GM12864 (cell line): ENCODE measurements around the gene CLEC4A.
"Not testable (repeated sequence)": the region's sequence is repeated elsewhere in the genome, so short reads cannot be mapped to it uniquely, and the experiment has no call there.

Source experiments
- DNase-seq: peaks from one replicate; pipeline ENCODE4 v3.0.0-alpha.2; 2011; ENCODE audit warnings: low read depth
- H3K4me3 ChIP-seq: 2 replicates; pipeline ENCODE4 v1.5.1; 2011; ENCODE audit warnings: mild to moderate bottlenecking, low read depth, low read length, control low read depth
- TF ChIP-seq, protein P1 (sequence below): IDR thresholded peaks from 2 replicates; pipeline ENCODE4 v1.5.1; 2011; ENCODE audit warnings: low read depth, mild to moderate bottlenecking, moderate library complexity, low read length, control low read depth, inconsistent platforms; ENCODE audit errors: missing control alignments

CLEC4A gene

DNA sequence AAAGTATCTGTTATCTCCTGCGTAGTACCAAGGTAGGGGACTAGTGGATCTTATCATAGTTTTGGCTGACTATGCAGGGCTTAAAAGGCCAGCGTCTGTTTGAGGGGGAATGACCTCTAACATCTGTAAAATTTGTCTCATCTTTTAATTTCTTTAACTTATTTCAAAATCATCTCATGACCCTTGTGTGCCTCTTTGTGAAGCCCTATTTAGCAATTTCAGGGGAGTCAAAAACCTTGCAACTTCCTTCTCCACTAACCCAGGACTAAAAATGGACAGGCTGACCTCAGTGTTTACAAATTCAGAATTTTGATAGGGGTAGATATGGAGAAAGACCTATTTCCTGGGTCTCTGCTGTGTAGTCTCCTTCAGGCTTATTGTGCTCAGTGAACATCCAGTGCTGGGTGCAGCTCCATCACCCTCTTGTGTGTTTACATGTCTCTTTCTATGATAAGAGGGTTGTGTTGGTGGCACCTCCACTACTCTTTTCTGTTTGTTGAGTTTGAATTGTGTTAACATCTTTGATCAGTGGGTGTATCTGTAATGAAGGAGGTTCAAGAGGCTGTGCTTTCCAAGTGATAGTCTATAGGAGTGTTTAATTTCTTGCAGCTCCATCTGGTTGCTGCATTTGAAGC is 27.0 kb upstream of the CLEC4A start:
- TF ChIP-seq, protein P1, sequence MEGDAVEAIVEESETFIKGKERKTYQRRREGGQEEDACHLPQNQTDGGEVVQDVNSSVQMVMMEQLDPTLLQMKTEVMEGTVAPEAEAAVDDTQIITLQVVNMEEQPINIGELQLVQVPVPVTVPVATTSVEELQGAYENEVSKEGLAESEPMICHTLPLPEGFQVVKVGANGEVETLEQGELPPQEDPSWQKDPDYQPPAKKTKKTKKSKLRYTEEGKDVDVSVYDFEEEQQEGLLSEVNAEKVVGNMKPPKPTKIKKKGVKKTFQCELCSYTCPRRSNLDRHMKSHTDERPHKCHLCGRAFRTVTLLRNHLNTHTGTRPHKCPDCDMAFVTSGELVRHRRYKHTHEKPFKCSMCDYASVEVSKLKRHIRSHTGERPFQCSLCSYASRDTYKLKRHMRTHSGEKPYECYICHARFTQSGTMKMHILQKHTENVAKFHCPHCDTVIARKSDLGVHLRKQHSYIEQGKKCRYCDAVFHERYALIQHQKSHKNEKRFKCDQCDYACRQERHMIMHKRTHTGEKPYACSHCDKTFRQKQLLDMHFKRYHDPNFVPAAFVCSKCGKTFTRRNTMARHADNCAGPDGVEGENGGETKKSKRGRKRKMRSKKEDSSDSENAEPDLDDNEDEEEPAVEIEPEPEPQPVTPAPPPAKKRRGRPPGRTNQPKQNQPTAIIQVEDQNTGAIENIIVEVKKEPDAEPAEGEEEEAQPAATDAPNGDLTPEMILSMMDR, result no peak
- H3K4me3 ChIP-seq, result no peak overlapping the region
- no peak for DNase-seq

DNA sequence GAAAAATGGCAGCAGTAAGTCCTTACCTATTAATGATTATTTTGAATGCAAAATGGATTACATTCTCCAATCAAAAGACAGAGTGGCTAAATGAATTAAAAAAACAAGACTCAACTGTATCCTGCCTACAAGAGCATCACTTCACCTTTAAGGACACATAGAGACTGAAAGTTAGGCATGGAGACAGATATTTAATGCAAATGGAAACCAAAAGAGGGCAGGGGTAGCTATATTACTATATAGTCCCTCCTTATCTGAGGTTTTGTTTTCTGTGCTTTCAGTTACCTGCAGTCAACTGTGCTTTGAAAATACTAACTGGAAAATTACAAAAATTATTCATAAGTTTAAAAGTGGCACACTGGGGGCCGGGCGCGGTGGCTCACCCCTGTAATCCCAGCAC is 24.2 kb upstream of the CLEC4A start:
- TF ChIP-seq, protein P1, result no peak
- DNase-seq, result no peak
- H3K4me3 ChIP-seq, result no peak overlapping the region

- peak; percentile 56 for DNase-seq
- TF ChIP-seq, protein P1, result peak; percentile 91
- no peak overlapping the region for H3K4me3 ChIP-seq
Observed at GRCh38 chr12:8108808-8109398, 14.5 kb upstream of the CLEC4A start.

DNA sequence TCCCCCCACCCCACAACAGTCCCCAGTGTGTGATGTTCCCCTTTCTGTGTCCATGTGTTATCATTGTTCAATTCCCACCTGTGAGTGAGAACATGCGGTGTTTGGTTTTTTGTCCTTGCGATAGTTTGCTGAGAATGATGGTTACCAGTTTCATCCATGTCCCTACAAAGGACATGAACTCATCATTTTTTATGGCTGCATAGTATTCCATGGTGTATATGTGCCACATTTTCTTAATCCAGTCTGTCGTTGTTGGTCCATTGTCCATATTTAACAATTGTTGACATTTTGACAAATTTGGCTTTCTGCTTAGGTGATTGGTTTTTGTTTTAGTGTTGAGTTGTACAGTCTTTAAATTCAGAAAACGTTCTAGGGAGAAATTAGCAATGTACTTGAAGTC is 10.3 kb upstream of the CLEC4A start:
- H3K4me3 ChIP-seq, DNase-seq: not testable (repeated sequence)

DNA sequence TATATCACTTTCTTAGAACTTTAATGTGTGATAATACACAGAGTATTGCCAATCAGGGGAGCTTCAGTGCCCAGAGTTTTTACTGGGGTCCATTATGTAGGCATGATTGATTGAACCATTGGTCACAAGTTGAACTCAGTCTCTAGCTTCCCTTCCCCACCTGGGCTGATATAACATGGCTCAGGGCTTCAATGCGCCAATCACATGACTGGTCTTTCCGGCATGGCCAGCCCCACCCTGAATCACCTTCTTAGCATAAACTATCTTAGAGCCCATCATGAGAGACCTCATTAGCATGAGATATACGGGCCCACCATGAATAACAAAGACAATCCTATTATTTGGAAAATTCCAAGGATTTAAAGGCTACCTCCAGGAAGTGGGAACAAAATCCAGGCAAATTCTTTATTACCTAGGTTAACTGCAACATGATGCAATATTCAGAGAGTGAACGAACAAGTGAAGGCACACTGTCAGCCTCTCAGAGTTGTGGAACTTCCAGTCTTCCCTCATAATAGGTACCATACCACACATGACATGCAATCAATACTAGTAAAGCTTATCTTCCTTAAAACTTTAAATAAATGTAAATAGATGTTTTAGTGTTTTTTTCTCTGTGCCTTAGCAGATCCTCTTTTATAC is 3.2 kb upstream of the CLEC4A start:
- DNase-seq, result no peak
- TF ChIP-seq, protein P1, result no peak
- H3K4me3 ChIP-seq, result no peak overlapping the region

GRCh38 chr12:8127138-8127537 is 3.7 kb downstream of the CLEC4A start:
- H3K4me3 ChIP-seq, result no peak overlapping the region
- DNase-seq, result no peak
- TF ChIP-seq, protein P1, result no peak

DNA sequence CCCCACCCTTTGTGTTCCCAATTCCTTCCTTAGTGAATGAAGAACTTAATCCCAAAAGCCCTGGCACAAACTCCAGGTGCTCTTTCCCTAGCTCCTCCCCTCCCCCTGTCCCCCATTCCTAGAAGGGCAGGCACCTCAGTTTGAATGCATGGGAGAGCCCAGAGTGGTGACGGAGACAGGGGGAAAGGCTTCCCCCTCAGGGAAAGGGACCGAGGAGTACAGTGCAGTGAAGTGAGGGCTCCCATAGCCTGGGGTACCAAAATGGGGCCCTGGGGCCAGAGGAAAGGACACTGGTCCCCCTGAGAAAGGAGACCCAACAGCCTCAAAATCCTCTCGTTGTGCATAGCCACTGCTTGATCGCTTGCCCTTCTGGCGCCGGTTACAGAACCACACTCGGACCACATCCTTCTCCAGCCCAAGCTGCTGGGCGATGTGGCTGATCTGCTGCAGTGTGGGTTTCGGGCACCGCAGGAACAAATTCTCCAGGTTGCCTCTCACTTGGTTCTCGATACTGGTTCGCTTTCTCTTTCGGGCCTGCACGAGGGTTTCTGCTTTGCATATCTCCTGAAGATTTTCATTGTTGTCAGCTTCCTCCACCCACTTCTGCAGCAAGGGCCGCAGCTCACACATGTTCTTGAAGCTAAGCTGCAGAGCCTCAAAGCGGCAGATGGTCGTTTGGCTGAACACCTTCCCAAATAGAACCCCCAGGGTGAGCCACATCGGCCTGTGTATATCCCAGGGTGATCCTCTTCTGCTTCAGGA is 10.4 kb downstream of the CLEC4A start:
- not testable (repeated sequence) for DNase-seq

DNA sequence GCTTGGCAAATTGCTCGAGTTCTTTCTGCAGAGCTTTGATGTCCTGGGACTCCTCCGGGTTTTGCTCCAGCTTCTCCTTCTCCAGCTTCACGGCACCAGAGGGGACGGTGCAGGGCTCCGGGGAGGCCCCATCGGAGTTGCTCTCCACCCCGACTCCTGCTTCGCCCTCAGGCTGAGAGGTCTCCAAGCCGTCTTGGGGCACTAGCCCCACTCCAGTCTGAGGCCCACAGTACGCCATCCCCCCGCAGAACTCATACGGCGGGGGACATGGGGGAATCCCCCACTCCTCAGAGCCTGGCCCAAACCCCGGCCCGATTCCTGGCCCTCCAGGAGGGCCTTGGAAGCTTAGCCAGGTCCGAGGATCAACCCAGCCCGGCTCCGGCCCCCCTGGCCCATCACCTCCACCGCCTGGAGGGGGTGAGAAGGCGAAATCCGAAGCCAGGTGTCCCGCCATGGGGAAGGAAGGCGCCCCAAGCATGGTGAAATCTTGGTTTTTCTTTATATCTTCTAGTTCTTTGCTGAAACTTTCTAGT is 11.0 kb downstream of the CLEC4A start:
- DNase-seq, H3K4me3 ChIP-seq: not testable (repeated sequence)

More for the DNA sequence above, 10.4 kb downstream of the CLEC4A start:
- H3K4me3 ChIP-seq, result not testable (repeated sequence)

DNA sequence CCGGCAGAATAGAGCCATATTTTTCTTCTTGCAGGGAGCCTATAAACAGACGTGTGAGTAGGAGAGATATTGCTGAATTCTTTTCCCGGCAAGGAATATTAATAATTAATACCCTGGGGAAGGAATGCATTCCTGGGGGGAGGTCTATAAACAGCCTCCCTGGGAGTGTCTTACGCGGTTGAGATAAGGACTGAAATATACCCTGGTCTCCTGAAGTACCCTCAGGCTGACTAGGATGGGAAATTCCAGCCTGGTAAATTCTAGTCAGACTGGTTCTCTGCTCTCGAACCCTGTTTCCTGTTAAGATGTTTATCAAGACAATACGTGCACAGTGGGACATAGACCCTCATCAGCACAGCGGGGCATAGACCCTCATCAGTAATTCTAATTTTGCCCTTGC is 18.2 kb downstream of the CLEC4A start:
- not testable (repeated sequence) for DNase-seq, H3K4me3 ChIP-seq
